HL-60 (cell line): ENCODE data around the gene DSCAML1.

Source experiments
- DNase-seq, 2 experiments: peaks; one replicate each; pipeline ENCODE4 v3.0.0-alpha.2; 2010 to 2020; ENCODE audit warnings: low read depth in 1 of 2, low spot score in 1 of 2
- H3K27ac ChIP-seq: fragments of 250-450 bp; sonication (Bioruptor Pico); replicated peaks from 2 replicates; pipeline ENCODE4 v1.5.1; 2020; ENCODE audit warnings: mild to moderate bottlenecking, moderate library complexity
- H3K27me3 ChIP-seq: fragments of 250-450 bp; sonication (Bioruptor Pico); 2 replicates; pipeline ENCODE4 v1.5.1; 2021; ENCODE audit warnings: mild to moderate bottlenecking, moderate library complexity; ENCODE audit not compliant: insufficient read depth, poor library complexity, severe bottlenecking
- H3K4me3 ChIP-seq: replicated peaks from 2 replicates; pipeline ENCODE4 v1.5.1; 2011; ENCODE audit warnings: mild to moderate bottlenecking, control low read depth, low read length; ENCODE audit not compliant: insufficient read depth
- CTCF ChIP-seq: IDR thresholded peaks from one replicate; pipeline ENCODE4 v1.5.1; 2011; ENCODE audit warnings: low read length, control low read depth, inconsistent platforms; ENCODE audit not compliant: insufficient read depth
- GABPA ChIP-seq: IDR thresholded peaks from 2 replicates; pipeline ENCODE4 v1.6.1; 2012; ENCODE audit warnings: low read depth
- POLR2AphosphoS5 ChIP-seq: IDR thresholded peaks from 2 replicates; pipeline ENCODE4 v1.6.1; 2012; ENCODE audit warnings: low read depth
- SPI1 ChIP-seq: IDR thresholded peaks from 2 replicates; pipeline ENCODE4 v1.6.1; 2012; ENCODE audit warnings: low read depth, mild to moderate bottlenecking, borderline replicate concordance
- TF ChIP-seq, protein P1 (sequence below): IDR thresholded peaks from 2 replicates; pipeline ENCODE4 v1.6.1; 2012; ENCODE audit warnings: low read depth; ENCODE audit not compliant: insufficient replicate concordance

DSCAML1 gene

DNA sequence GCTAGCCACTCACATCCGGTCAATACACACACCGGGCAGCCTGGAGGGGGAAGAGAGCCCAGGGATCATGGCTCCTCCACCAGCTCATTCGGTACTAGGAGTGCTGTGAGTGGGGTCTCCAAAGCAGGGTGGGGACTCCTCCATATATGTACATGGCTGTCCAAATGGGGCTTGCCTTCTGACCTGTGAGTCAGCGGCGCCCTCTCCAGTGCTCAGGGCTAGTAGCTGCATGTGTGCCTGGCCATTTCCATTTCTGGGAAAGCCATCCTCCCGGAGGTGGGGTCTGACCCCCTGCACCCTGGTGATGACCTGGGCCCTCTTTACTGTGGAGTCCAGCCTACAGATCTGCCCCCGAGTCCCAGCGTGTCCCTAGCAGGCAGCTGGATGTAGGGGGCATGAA is 287.5 kb downstream of the DSCAML1 start:
- H3K4me3 ChIP-seq: no peak overlapping the region
- H3K27me3 ChIP-seq: peaks cover 5% of the 10 kb centered on the region
- H3K27ac ChIP-seq: no peak overlapping the region
- no peak for TF ChIP-seq SPI1
- no peak for TF ChIP-seq POLR2AphosphoS5
- TF ChIP-seq GABPA: no peak
- TF ChIP-seq, protein P1, sequence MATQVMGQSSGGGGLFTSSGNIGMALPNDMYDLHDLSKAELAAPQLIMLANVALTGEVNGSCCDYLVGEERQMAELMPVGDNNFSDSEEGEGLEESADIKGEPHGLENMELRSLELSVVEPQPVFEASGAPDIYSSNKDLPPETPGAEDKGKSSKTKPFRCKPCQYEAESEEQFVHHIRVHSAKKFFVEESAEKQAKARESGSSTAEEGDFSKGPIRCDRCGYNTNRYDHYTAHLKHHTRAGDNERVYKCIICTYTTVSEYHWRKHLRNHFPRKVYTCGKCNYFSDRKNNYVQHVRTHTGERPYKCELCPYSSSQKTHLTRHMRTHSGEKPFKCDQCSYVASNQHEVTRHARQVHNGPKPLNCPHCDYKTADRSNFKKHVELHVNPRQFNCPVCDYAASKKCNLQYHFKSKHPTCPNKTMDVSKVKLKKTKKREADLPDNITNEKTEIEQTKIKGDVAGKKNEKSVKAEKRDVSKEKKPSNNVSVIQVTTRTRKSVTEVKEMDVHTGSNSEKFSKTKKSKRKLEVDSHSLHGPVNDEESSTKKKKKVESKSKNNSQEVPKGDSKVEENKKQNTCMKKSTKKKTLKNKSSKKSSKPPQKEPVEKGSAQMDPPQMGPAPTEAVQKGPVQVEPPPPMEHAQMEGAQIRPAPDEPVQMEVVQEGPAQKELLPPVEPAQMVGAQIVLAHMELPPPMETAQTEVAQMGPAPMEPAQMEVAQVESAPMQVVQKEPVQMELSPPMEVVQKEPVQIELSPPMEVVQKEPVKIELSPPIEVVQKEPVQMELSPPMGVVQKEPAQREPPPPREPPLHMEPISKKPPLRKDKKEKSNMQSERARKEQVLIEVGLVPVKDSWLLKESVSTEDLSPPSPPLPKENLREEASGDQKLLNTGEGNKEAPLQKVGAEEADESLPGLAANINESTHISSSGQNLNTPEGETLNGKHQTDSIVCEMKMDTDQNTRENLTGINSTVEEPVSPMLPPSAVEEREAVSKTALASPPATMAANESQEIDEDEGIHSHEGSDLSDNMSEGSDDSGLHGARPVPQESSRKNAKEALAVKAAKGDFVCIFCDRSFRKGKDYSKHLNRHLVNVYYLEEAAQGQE: no peak
- TF ChIP-seq CTCF: no peak
- no peak for DNase-seq

- no peak for DNase-seq
- H3K27ac ChIP-seq: no peak overlapping the region
- TF ChIP-seq SPI1 (no peak), GABPA (no peak), CTCF (no peak), POLR2AphosphoS5 (no peak)
- TF ChIP-seq, protein P1: no peak
- peaks cover 4% of the 10 kb centered on the region for H3K27me3 ChIP-seq
- no peak overlapping the region for H3K4me3 ChIP-seq
Measured at GRCh38 chr11:117506971-117507370, 290.0 kb downstream of the DSCAML1 start.

DNA sequence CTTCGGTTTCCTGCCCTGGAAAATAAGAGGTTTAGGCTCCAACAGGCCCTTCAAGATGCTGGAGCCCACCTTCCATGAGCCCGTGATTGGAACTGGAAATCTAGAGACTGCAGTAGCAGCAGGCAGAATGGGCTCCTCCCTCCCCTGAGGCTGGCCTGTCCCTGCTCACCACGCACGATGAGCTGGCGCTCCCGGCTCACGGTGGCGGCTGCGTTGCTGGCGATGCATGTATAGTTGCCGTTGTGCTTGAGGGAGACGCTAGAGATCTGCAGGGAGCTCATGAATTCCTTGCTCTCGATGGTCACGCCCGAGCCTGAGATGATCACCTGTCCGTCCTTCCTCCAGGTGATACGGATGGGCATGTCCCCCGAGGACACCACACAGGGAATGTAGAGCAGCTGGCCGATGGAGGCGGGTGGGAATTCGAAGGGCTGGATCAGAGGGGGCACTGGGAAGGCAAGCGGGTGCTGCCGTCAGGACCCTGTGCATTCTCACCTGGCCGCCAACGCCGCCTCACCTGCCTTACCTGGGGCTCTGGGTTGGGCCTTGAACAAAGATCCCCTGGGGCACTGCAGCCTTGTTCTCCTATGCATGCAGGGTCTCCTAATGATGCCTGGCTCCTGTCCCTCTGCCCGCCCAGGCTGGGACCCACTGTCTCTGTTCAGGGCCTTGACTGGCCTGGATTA is 291.6 kb downstream of the DSCAML1 start:
- no peaks in the 10 kb centered on the region for H3K27me3 ChIP-seq

More for the DNA sequence above, 291.6 kb downstream of the DSCAML1 start:
- TF ChIP-seq GABPA (no peak), POLR2AphosphoS5 (no peak), CTCF (no peak), SPI1 (no peak)
- TF ChIP-seq, protein P1: no peak
- no peak for DNase-seq
- Histone ChIP-seq H3K4me3 (no peak overlapping the region), H3K27ac (no peak overlapping the region)
